ENCODE data around the gene DNAJC17. TPM values are rescaled to one million over a fixed set of nuclear protein-coding genes. Genes with fewer than 3 reads are reported as not detected.

Gene DNAJC17
- total RNA-seq, 1 donor from 2014 or later = 16.0 TPM

- no peak for TF ChIP-seq CTCF (IDR thresholded peaks at IDR 0.05; ENCODE audit: borderline replicate concordance)
- Histone ChIP-seq H3K27me3 (ENCODE audit: low read depth) (no peaks in the 10 kb centered on the region), H3K9me3 (replicated peaks) (no peaks in the 10 kb centered on the region), H3K4me3 (no peak overlapping the region), H3K4me1 (peaks cover 33% of the 10 kb centered on the region), H3K27ac (replicated peaks) (peak overlapping the region; percentile 36), H3K36me3 (peaks cover 32% of the 10 kb centered on the region)
- DNase-seq = no peak
- intact Hi-C loops (cut with micrococcal nuclease) = no loop called here
These were observed 39.3 kb downstream of the DNAJC17 start for GRCh38 chr15:40767838-40768500.

- DNase-seq = no peak
- H3K4me3 ChIP-seq = no peak overlapping the region
- peaks cover 37% of the 10 kb centered on the region for H3K4me1 ChIP-seq
- intact Hi-C loops (cut with micrococcal nuclease) = no loop called here
- peaks cover 24% of the 10 kb centered on the region for H3K36me3 ChIP-seq
- no peaks in the 10 kb centered on the region for H3K27me3 ChIP-seq (ENCODE audit: low read depth)
- TF ChIP-seq CTCF (IDR thresholded peaks at IDR 0.05; ENCODE audit: borderline replicate concordance) = no peak
- H3K9me3 ChIP-seq (replicated peaks) = no peaks in the 10 kb centered on the region
- no peak overlapping the region for H3K27ac ChIP-seq (replicated peaks)
These were observed 40.1 kb downstream of the DNAJC17 start for GRCh38 chr15:40766906-40767837.

- no peaks in the 10 kb centered on the region for H3K9me3 ChIP-seq (replicated peaks)
- H3K4me3 ChIP-seq = no peak overlapping the region
- TF ChIP-seq CTCF (IDR thresholded peaks at IDR 0.05; ENCODE audit: borderline replicate concordance) = no peak
- no peaks in the 10 kb centered on the region for H3K27me3 ChIP-seq (ENCODE audit: low read depth)
- H3K4me1 ChIP-seq = peaks cover 37% of the 10 kb centered on the region
- no peak for DNase-seq
- H3K27ac ChIP-seq (replicated peaks) = no peak overlapping the region
- H3K36me3 ChIP-seq = peaks cover 17% of the 10 kb centered on the region
- intact Hi-C loops (cut with micrococcal nuclease) = no loop called here
These were observed 41.0 kb downstream of the DNAJC17 start for GRCh38 chr15:40766194-40766815.

GRCh38 chr15:40764629-40765103 is 42.6 kb downstream of the DNAJC17 start:
- H3K27ac ChIP-seq (replicated peaks) = peak overlapping the region; percentile 80
- no peak for TF ChIP-seq CTCF (IDR thresholded peaks at IDR 0.05; ENCODE audit: borderline replicate concordance)
- H3K4me1 ChIP-seq = peaks cover 36% of the 10 kb centered on the region
- H3K36me3 ChIP-seq = peaks cover 12% of the 10 kb centered on the region
- no peaks in the 10 kb centered on the region for H3K9me3 ChIP-seq (replicated peaks)
- H3K27me3 ChIP-seq (ENCODE audit: low read depth) = no peaks in the 10 kb centered on the region
- peak overlapping the region; percentile 69 for H3K4me3 ChIP-seq
- no peak for DNase-seq
- intact Hi-C loops (cut with micrococcal nuclease) = no loop called here

All from left ventricle myocardium inferior (tissue), 1 donor.